Measurements from ENCODE around the gene TRIM41. TPM values are rescaled to one million over a fixed set of nuclear protein-coding genes. Genes with fewer than 3 reads are reported as not detected.

Gene TRIM41
- total and polyA plus RNA-seq, 9 of the 15 experiments (the other 6 are each of a cell fraction or from before 2014, with no cell fraction given): 1.8 to 47.6 (median 20.9) TPM

- TF ChIP-seq THRB (CRISPR knock-in tag; conservative IDR thresholded peaks at IDR 0.05) (0 out of 2 replicates have a peak, but pooled peaks have one; percentile 0), ZSCAN32 (CRISPR knock-in tag; IDR thresholded peaks at IDR 0.05) (no peak), NFE2 (IDR thresholded peaks at IDR 0.05; ENCODE audit: low read depth) (no peak), SNRNP70 (optimal IDR thresholded peaks at IDR 0.05; ENCODE audit: low read depth, low read length) (no peak), BCLAF1 (IDR thresholded peaks at IDR 0.05; ENCODE audit: borderline replicate concordance in 1 of 2, control insufficient read depth in 1 of 2, low read depth in 2 of 2, low read length in 1 of 2) (no peak), ZBTB17 (CRISPR knock-in tag; IDR thresholded peaks at IDR 0.05) (no peak), CHD2 (IDR thresholded peaks at IDR 0.05; ENCODE audit: low read depth, low read length) (no peak), POLR2G (IDR thresholded peaks at IDR 0.05; ENCODE audit: low read depth, low read length) (peak; percentile 91), SP2 (IDR thresholded peaks at IDR 0.05; ENCODE audit: extremely low read depth, low read depth, low read length, poor library complexity, severe bottlenecking) (no peak), C11orf30 (IDR thresholded peaks at IDR 0.05; ENCODE audit: low read depth) (no peak), CHCHD3 (CRISPR knock-in tag; IDR thresholded peaks at IDR 0.05) (peak; percentile 53; the same call in 1 of the 2 replicates), RFX7 (CRISPR knock-in tag; IDR thresholded peaks at IDR 0.05) (no peak), TARDBP (IDR thresholded peaks at IDR 0.05) (no peak), SMAD1 (IDR thresholded peaks at IDR 0.05; ENCODE audit: low read depth, low read length, partially characterized antibody) (no peak), ZBTB43 (CRISPR knock-in tag; IDR thresholded peaks at IDR 0.05) (no peak), GATAD2A (IDR thresholded peaks at IDR 0.05) (no peak), ETV5 (CRISPR knock-in tag; IDR thresholded peaks at IDR 0.05; ENCODE audit: low read depth) (no peak), BACH1 (tag; IDR thresholded peaks at IDR 0.05) (no peak), HNRNPUL1 (IDR thresholded peaks at IDR 0.05; ENCODE audit: low read length) (no peak), RAD21 (CRISPR knock-in tag; conservative IDR thresholded peaks at IDR 0.05 in 1 of 2, IDR thresholded peaks at IDR 0.05 in 1 of 2) (no peak), SREBF1 (IDR thresholded peaks at IDR 0.05; ENCODE audit: borderline replicate concordance, low read depth, low read length) (no peak), DNMT1 (IDR thresholded peaks at IDR 0.05) (no peak), MTF1 (CRISPR knock-in tag; IDR thresholded peaks at IDR 0.05; ENCODE audit: borderline replicate concordance) (no peak), RUNX1 (IDR thresholded peaks at IDR 0.05; ENCODE audit: low read depth) (no peak), SUPT5H (IDR thresholded peaks at IDR 0.05) (peak; percentile 61)
Observed at GRCh38 chr5:181234455-181235306, 11.6 kb downstream of the TRIM41 start (continued).

All from K562 (cell line).